ENCODE data around the gene CACNG7. TPM values are rescaled to one million over a fixed set of nuclear protein-coding genes. Genes with fewer than 3 reads are reported as not detected.

The CACNG7 gene
- total RNA-seq, 3 donors from 2014 or later: not detected

GRCh38 chr19:53980539-53981375 lies 71.7 kb downstream of the CACNG7 start:
- DNase-seq (ENCODE audit: low spot score in 2 of 2): no peak
- Histone ChIP-seq H3K27ac (no peak overlapping the region), H3K9me3 (peaks cover 0 to 4% of the 10 kb centered on the region in 2 donors), H3K4me3 (peak overlapping the region; percentile 15 to 59 (median 41)), H3K27me3 (peaks cover 10 to 82% of the 10 kb centered on the region in 2 donors), H3K4me1 (no peaks in the 10 kb centered on the region), H3K36me3 (no peaks in the 10 kb centered on the region)
- TF ChIP-seq CTCF (IDR thresholded peaks at IDR 0.05) (no peak), POLR2AphosphoS5 (IDR thresholded peaks at IDR 0.05) (no peak), POLR2A (IDR thresholded peaks at IDR 0.05) (no peak)
- intact Hi-C loops (cut with DNase I; ENCODE audit: low total_unique reads): loop anchor here (1.0 to 10.0 kb wide), 2 partner anchors 16 to 1494 kb away; partner anchors contain the start of gene ZNF628

GRCh38 chr19:53981376-53981951 lies 72.4 kb downstream of the CACNG7 start:
- H3K9me3 ChIP-seq: peaks cover 0 to 4% of the 10 kb centered on the region in 2 donors
- no peaks in the 10 kb centered on the region for H3K4me1 ChIP-seq
- H3K36me3 ChIP-seq: no peaks in the 10 kb centered on the region
- DNase-seq (ENCODE audit: low spot score in 2 of 2): no peak
- peak overlapping the region in 2 of 3 donors; percentile 24 to 62 for H3K4me3 ChIP-seq
- H3K27ac ChIP-seq: no peak overlapping the region
- intact Hi-C loops (cut with DNase I; ENCODE audit: low total_unique reads): loop anchor here (10.0 kb wide), 1 partner anchor 1493 kb away; the partner anchor contains the start of gene ZNF628
- H3K27me3 ChIP-seq: peaks cover 10 to 75% of the 10 kb centered on the region in 2 donors
- TF ChIP-seq POLR2A (IDR thresholded peaks at IDR 0.05): no peak
- TF ChIP-seq CTCF (IDR thresholded peaks at IDR 0.05): no peak
- no peak for TF ChIP-seq POLR2AphosphoS5 (IDR thresholded peaks at IDR 0.05)

- TF ChIP-seq POLR2AphosphoS5 (IDR thresholded peaks at IDR 0.05) (no peak), POLR2A (IDR thresholded peaks at IDR 0.05) (no peak), CTCF (IDR thresholded peaks at IDR 0.05) (no peak)
Observed at GRCh38 chr19:53982001-53982451, 72.9 kb downstream of the CACNG7 start.

GRCh38 chr19:53982611-53983010 lies 73.5 kb downstream of the CACNG7 start:
- Histone ChIP-seq H3K27ac (no peak overlapping the region), H3K4me3 (peak overlapping the region in 2 of 3 donors; percentile 34 to 62), H3K4me1 (no peaks in the 10 kb centered on the region), H3K27me3 (peaks cover 10 to 63% of the 10 kb centered on the region in 2 donors), H3K36me3 (no peaks in the 10 kb centered on the region), H3K9me3 (peaks cover 0 to 4% of the 10 kb centered on the region in 2 donors)
- intact Hi-C loops (cut with DNase I; ENCODE audit: low total_unique reads): loop anchor here (10.0 kb wide), 1 partner anchor 1492 kb away; the partner anchor contains the start of gene ZNF628
- TF ChIP-seq POLR2AphosphoS5 (IDR thresholded peaks at IDR 0.05) (no peak), POLR2A (IDR thresholded peaks at IDR 0.05) (no peak), CTCF (IDR thresholded peaks at IDR 0.05) (no peak)
- peak in 1 of 2 donors; percentile 20 for DNase-seq (ENCODE audit: low spot score in 2 of 2)

More at GRCh38 chr19:53982001-53982451, 72.9 kb downstream of the CACNG7 start:
- Histone ChIP-seq H3K36me3 (no peaks in the 10 kb centered on the region), H3K4me3 (peak overlapping the region; percentile 24 to 62 (median 38)), H3K4me1 (no peaks in the 10 kb centered on the region), H3K27me3 (peaks cover 10 to 69% of the 10 kb centered on the region in 2 donors), H3K27ac (no peak overlapping the region), H3K9me3 (peaks cover 0 to 4% of the 10 kb centered on the region in 2 donors)
- DNase-seq (ENCODE audit: low spot score in 2 of 2): no peak
- intact Hi-C loops (cut with DNase I; ENCODE audit: low total_unique reads): loop anchor here (10.0 kb wide), 1 partner anchor 1493 kb away; the partner anchor contains the start of gene ZNF628
